Fibroblast of skin of left biceps (primary cell): ENCODE measurements around the gene YTHDF1.

Experiments
- DNase-seq, 2 experiments: peaks; one replicate each; pipeline ENCODE4 v3.0.0-alpha.2; 2013; ENCODE audit warnings: low read depth in 2 of 2

YTHDF1 gene

DNA sequence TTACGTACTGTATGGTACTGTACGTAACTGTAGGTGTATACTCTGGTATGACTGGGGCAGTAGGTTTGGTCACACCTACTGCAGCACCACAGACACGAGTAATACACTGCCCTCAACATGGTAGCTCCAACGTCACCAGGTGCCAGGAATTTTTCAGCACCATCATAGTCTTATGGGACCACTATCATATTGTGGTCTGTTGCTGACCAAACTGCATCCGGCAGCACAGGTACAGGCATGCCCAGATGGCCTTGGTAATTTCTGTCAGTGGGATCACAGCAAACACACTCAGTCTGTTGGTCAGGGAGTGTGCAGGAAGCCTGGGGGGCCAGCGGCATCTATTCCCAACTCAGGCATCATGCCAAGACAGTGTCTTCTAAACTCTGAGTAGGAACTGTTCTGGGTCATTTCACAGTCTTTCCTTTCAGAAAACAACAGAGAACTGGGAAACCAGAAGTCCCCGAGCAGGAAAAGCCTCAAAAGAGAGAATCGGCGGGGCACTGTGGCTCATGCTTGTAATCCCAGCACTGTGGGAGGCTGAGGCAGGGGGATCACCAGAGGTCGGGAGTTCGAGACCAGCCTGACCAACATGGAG, 5.8 kb downstream of the YTHDF1 start:
- DNase-seq = no peak

DNA sequence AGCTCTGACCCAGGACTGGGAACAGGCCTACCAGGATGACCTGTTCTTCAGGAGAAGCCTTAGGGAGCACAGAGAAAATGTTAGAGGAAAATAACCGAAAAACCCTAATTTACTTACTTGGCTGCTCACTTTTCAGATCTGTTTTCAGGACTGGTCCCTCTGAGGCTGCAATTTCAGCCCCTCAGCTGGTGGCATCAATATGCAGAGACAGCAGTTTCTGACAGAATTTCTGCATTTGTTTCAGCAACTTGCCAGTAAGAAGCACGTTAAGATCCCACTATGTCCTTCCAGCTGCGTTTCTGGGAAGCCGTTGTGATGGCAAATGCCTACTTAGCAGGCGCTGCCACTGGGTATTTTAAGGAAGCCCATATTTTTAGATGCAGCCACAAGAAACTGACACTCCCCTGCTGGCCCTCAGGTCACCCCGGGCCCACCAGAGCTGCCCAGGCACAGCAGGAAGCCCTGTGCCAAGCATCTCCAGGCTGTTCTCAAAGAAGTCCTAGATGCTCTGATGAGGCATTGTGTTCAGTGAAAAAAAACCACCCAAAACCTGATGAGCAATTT, 7.5 kb downstream of the YTHDF1 start:
- DNase-seq = no peak

DNA sequence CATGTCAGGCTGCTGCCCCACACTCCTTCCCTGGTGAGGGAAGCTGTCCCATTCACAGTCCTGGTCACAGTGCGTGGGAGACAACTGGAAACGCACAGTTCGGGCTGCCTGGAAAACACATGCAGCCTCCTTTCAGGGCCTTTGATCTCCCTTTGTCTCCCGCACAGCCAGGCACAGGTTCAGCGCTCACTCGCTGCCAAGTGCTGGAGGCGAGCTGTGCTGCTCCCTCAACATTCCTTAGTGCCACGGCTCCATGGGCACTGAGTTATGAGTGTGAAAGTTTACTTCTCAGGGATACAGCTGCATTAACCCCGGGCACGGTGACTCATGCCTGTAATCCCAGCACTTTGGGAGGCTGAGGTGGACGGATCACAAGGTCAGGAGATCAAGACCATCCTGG, 9.1 kb downstream of the YTHDF1 start:
- no peak for DNase-seq

DNA sequence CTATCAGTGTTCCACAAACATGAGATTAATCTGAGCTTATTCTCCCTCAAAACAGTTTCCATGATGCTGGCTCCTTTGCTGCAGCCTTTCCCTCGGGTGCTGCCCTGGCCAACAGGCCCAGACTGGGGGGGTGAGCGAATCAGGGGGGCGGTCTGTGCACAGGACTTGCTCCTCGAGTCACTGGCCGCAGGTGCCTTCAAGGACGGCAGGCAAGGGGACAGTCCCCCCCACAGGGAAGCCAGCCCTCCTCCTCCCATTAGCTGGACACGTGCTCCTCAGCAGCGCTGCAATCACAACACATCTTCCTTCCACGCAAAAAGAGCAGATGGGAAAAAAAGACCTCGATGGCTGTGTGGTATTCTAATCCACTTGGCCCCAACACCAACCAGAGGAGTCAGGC, 10.0 kb downstream of the YTHDF1 start:
- DNase-seq = no peak

DNA sequence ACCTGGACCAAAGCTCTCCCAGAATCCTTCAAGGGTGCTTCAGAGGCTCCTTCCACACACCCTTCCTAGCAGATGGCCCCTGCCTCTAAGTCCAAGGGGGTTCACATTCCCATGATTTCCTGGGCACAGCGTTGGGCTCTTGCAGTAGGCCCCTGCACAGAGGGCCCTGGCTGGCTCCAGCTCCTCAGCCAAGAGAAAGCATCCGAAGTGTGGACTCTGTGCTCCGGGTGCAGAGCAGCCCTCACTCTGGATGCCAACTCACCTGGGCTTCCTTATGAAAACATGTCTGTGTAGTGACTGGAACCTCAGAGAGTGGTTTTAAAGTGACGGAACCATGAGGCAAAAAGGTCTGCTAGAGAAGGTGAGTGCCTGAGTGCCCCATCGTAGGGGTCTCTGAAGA, 11.6 kb downstream of the YTHDF1 start:
- DNase-seq = no peak

DNA sequence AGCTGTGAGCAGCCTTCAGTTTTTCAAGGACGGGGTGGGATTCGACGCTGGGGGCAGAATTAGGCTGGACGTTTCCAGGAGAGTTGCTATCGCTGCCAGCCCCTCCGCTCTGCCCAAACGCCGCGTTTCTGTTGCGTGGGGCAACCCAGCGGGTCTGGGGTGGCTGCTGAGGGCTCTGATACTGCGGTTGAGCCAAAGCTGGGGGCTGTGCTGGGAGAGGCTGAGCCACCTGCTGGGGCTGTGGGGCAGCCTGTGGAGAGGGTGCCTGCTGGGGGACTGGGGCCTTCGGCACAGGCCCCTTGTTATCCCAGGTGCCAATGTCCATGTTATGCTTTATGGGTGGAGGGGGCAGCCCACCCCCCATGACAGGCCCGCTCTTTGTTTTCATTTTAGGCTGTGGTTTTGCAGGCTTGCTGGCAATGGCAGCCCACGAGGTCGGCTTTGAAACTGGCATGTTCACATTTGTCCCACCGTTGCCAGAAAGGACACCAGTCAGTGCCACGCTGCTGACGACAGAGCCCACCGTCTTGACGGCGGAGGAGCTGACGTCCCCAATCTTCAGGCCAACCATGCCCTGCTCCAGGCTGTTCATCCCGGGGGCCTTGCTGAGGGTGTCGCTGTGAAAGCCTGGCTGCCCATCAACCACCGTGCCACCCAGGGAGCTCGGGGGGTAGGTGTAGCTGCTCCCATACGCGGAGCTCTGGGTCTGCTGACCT, 13.0 kb downstream of the YTHDF1 start:
- DNase-seq = no peak

DNA sequence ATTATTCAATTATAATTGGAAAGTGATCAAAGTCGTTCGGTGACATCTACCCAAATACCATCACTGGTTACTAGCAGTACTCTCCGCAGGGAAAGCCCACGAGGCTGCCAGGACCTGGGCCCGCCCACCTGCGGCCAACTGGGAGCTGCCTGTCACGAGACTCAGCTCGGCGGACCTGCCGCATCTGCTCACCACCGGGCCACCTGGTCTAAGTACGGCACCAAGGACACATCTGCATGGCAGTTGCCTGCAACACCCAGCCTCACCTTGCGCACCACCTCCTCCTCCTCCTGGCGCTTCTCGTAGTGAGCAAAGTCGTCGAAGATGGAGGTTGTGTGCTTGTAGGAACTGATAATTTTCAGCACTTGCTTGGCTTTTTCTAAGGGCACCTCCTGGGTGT, 13.9 kb downstream of the YTHDF1 start:
- no peak for DNase-seq

DNA sequence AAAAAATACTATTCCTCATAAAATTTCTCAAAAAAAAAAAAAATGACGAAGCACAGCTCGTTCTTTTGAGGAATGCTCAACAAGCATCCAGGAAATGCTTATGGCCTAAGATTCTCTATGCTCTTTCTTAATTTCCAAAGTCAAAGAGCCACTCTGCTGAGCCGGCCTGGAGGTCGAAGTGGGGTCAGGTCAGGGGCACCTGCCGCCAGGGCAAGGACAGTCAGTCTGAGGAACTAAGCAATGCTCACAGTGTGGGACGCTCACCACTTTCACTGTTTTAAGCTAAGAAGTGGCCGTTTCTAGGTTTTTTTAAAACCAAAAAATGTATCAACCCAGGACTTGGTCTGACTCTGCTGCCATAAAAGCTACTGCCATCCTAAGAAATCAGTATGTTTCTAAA, 17.3 kb downstream of the YTHDF1 start:
- DNase-seq = no peak

DNA sequence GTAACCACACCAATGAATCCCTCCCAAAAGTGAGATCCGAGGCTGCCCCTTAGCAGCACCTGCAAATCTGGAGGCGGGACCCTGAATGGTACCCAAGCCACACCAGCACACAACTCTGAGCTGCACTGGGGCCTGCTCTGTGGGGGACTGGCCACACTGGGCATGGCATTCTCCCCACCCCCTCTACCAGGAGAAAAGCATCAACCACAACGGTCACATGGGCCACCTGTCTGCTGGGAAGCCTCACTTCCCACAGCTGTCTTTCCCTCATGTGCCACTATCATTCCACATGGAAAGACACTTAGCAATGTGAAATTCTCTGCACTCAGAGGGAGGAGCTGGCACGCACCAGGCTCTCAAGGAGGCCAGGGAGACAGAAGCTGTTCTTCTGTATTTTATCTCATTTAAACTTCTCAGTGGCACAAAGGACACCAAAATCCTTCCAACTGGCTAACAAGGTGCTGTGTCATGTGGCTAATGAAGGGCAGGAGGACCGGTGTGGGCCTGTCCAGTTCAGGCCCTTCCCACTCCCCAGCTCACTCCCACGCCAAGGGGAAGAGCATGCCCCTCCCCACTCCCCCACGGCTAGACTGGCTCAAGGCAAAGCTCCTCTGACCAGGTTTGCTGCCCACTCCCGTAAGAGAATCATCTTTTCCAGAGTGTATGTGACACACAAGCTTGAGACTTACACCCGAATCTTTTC, 19.0 kb downstream of the YTHDF1 start:
- no peak for DNase-seq

DNA sequence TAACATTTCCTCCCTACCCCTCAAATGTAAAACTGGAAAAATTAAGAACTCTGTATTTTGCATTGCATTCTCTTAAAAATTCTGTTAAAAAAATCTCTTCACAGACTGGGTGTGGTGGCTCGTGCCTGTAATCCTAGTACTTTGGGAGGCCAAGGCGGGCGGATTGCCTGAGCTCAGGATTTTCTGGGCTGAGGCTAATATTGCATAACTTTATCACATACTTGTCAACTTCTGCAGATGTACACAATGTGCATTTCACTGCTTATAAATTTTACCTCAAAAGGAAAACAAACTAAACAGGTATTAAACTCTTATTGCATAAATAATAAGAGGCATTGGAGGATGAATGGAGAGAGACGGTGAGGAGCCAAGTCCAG, 21.1 kb downstream of the YTHDF1 start:
- DNase-seq = no peak

DNA sequence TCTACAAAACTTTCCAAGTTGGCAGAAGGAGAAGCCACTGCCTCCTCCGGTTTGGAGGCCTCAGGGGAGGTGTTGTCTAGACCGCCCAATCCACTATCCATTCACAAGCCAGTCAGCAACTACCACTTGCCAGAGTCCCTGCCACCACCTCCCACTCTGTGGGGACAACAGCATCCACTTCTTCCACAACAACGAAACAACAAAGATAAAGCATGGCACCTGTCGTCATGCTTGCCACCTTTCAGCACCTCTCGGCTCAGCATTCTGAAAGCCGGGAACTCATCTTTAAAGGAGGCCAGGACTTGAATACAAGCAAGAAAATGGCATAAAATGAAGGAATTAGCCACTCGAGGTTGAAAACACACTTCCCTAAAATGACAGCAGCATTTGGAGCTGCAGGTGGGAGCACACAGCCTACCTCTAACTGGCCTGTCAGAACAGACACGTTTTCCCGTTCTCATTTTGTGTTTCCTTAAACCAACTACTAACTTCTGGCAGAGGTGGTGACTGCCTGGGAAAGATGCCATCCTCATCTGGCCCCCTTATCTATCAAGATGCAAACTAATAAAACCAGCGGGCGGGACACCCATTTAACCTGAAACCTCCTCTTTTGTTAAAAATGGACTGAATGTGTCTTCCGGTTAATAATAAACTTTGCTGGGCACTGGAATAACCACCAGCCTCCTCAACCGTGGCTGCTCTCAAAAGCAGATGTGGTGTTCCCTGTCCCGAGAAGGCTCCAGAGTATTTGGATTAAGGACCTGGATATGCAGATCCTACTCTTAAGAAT, 21.7 kb downstream of the YTHDF1 start:
- no peak for DNase-seq

DNA sequence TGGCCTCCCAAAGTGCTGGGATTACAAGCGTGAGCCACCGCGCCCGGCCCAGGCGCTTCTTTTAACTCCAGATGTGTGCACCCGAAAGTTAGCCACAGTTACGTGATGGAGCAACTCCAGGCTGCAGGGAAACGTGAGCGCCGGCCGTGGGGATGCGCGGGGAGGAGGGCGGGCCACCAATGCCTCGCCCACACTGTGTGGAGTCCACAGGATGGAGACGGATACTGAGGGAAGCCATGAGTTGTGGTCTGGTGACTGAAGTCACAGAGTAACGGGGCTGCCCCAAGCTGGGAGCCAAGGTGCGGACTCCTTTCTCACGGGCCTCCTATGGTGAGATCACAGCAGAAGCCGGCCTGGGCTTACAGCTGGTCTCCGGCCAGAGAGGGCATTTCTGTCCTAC, 23.2 kb downstream of the YTHDF1 start:
- no peak for DNase-seq

DNA sequence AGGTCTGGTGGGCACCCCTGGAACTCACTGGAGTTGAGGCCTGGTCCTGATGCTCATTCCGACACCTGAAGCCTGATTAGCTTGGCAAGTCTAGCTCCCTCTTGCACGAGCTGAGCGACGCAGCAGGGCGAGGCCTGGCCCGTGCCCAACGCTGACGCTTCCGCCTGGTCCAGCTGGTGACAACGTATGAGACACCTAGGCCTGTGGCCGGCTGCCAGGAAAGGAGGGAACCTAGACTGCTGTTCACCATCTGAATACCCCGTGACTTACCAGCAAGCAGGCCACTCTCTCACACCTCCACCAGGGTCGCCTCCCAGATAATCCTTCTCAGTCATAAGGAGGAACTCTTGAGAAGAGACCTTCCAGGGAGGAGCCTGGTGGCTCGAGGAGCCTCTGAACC, 24.5 kb downstream of the YTHDF1 start:
- no peak for DNase-seq

DNA sequence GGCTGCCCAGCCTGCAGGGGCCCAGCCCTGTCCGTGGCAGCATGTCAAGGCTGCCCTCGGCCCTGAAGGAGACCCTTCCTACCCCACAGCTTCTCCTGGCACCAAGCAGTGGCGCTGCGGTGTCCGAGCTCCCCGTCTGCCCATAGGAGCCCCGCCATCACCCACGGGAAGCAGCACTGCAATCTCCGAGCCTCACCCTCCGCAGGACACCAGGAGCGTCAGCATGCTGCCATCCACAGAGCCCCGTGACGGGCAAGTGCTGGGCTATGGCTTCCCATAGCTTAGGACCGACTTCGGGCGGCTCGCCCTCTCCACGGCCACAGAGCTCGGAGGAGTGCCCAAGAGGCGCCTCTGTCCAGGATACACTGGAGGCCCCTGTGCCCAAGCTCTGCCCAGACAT, 25.1 kb downstream of the YTHDF1 start:
- no peak for DNase-seq

DNA sequence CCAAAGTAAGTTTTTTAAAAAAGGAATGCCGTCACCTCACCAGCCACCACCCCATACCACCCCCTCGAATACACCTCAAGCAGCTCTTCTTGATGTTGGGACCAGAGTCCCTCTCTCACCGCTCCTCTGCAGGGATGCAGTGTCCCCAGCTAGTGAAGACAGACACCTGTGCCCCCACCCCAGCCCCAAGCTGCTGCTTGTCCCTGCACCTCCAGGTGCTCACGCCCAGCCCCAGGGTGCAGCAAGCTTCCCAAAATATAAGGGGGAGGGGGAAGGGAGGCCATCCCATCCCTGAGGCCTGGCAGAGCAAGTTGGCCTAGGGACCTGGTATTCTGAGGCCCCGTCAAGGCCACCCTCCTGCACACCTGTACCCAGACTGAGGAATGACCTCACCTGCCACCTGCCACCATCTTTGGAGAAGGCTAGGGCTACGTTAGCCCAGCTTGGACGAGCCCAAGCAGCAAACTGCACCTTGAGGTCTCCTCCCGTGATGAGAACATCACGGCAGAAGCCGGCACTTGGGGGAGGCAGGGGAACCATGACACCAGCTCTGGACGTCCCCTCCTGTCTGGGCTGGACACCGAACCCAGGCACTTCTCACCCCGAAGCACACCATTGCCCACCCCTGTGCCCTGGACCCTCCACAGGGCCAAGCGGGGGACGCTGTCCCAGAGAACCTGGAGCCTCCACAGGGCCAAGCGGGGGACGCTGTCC, 25.9 kb downstream of the YTHDF1 start:
- no peak for DNase-seq

DNA sequence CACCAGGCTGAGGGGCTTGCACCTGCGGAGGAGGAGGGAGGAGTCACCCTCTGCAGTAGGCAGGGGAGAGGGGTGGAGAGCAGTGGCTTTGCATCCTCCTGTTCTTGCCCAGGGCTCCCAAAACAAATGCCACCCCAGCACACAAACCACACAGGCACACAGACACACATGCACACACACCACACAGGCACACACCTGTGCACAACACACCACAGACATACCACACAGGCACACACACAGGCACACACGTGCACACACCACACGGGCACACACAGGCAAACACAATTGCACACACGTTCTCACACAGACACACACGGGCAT, 26.6 kb downstream of the YTHDF1 start:
- no peak for DNase-seq

DNA sequence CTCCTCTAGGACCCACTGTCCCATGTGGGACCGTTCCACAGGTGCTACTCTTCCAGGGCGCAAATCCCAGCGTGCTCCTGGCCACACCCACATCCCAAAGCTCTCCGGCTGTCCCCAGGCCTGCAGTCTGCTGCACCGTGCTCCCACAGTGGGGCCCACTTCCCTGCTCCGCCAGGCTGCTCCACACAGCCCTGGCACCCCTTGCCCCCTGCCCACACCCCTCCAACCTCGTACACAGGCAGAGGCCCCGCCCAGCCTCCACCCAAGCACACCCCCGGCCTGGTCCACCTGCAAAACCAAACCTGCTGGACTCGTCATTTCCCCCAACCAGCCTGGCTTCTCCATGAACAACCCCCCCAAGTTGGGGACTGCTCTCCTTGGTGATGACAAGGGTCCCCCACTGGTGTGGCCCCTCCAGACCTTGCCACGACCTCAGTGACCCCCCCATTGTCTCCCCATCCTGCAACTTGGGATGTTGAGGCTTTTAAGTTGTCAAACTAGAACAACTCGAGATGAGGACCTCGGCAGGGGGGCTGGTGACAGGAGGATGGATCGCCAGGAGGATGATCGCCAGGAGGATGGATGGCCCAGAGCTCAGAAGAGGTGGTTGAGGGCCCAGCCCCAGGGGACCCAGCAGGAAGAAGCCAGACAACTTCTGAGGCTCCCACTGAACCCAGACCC, 27.1 kb downstream of the YTHDF1 start:
- DNase-seq = no peak

DNA sequence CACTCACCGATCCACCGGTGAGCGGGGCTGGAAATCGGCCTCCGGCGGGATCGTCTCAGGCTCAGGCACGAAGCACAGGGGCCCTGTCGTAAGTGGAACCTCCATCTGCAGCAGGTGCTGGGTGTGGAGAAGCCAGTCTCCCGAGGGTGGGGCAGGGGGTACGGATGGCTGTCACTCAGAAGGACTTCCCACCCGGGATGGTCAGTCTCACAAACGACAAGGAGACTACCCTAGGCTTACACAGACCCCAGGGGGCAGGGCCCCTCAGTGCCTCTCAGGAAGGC, 27.8 kb downstream of the YTHDF1 start:
- DNase-seq = no peak

DNA sequence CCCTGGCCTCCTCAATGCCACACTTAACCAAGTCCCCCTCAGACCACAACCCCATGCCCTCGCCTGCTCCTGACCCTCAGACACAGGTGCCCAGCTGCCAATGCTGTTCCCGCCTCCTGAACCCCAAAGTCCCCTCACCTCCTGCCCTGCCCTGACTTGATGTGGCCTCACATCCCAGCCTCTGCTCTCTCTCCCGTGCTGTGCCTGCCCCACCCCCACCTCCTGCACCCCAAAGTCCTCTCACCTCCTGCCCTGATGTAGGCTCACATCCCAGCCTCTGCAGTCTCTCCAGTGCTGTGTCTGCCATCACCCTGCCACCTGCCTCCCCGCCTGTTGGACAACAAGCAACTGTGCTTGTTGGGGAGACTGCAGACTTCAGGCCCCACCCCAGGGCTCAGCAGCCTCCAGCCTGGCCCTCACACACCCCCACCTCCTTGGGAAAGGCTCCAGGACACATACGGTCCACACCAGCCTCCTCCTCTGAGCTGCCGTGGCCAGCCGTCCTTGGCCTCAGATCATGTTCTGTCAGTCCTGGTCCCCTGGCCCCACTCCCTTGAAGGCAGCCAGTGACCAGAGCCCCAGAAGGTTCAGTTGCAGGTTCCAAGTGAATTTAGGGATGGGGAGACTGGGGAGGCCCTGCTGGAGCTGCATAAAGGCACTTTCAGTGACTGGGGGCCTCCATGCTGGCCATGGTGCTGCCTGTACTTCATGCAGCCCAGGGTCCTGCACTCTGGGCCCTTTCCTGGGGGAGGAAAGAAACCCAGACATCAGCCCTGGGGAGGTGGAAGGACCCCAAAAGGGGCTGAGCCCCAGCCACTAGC, 28.4 kb downstream of the YTHDF1 start:
- no peak for DNase-seq

DNA sequence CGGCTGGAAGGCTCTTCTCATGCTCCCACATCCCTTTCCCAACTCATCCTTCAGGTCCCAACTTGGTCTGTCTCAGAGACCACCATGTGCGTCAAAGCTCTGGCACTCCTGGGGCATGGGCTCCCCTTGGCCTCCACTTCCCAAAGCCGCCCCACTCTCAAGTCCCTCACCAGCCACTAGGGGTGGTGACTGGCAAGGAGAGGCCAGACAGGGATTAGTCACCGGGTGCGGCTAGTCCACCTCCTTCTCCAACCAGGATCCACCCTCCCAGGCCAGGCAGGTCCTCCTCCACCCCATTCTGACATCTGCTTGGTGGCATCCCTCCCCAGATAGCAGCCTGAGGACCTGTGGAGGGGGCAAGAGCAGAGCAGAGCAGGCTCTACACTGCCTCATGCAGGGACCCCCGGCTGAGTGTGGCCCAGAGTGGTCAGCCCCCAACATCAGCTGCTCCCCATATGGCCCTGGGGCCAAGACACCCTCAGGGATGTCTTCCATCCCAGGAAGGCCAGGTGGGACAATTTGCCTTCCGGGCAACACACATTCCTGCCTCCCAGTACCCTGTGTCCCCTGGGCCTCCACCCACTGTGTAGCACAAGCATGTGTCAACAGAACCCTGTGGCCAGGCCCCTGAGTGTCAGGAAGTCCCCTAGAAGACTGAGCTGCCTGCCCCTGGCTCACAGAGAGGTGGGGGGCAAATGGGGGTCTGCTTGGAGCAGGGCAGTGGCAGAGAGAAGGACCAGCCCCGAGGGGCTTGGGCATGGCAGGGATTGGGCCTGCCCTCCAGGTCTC, 29.2 kb downstream of the YTHDF1 start:
- no peak for DNase-seq
